BJ (cell line): ENCODE results near the gene GTF2A1L. TPM values are rescaled to one million over a fixed set of nuclear protein-coding genes. Genes with fewer than 3 reads are reported as not detected.
"Not testable (repeated sequence)": the region's sequence is repeated elsewhere in the genome, so short reads cannot be mapped to it uniquely, and the experiment has no call there.

ENCODE experiments used
- CTCF ChIA-PET: fragments of 350-600 bp; formaldehyde crosslinking; extraction: SDS; loops from one replicate; lab custom pipeline; 2021; ENCODE audit warnings: antibody characterized with exemption, inconsistent platforms; lab: Yijun Ruan, JAX
- POLR2A ChIA-PET: fragments of 300-600 bp; sonication (Branson Sonifier 250); formaldehyde crosslinking; extraction: SDS; loops from one replicate; lab custom pipeline; 2021; ENCODE audit warnings: antibody characterized with exemption; lab: Charles Lee
- DNase-seq: peaks from one replicate; pipeline ENCODE4 v3.0.0-alpha.2; 2011; ENCODE audit warnings: low read depth
- H3K27me3 ChIP-seq: 2 replicates; pipeline ENCODE4 v1.6.0; 2011; ENCODE audit warnings: low read length; ENCODE audit not compliant: control insufficient read depth, insufficient read depth
- H3K36me3 ChIP-seq: 2 replicates; pipeline ENCODE4 v1.5.1; 2011; ENCODE audit warnings: low read length; ENCODE audit not compliant: control insufficient read depth, insufficient read depth
- H3K4me3 ChIP-seq: 2 replicates; pipeline ENCODE4 v1.5.1; 2011; ENCODE audit warnings: low read depth, mild to moderate bottlenecking, control low read depth, low read length
- polyA plus RNA-seq: library from polyadenylated mRNA; depleted of rRNA; stranded (reverse); fragments of >200 nt; gene quantifications from 2 replicates; pipeline ENCODE4 v1.2.3, GENCODE V29; 2011
- TF ChIP-seq, protein P1 (sequence below): IDR thresholded peaks from 2 replicates; pipeline ENCODE4 v1.5.1; 2011; ENCODE audit warnings: low read depth, mild to moderate bottlenecking, control low read depth, inconsistent platforms, low read length, moderate library complexity; ENCODE audit not compliant: insufficient read depth

Gene GTF2A1L
- polyA plus RNA-seq, 1 experiment: not detected

DNA sequence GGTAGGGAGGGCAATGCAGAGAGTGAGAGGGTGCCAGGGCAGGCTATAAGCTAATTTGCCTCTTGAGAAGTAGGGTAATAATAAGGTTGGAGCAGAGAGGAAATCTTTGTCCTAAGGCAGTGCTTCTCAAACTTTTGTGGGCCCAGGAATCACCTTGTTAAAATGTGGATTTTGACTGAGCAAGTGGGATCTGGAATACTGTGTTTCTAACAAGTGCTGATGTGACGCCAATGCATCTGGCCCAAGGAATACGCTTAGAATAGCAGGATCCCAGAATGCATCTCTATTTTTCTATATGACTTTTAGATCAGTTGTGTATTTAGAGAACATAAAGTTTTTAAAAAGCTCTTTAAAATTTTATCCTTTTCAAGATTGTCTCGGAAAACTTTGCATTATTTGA, 29.7 kb upstream of the GTF2A1L start:
- POLR2A ChIA-PET: no interaction called here
- CTCF ChIA-PET: interaction anchor here (0.7 to 2.8 kb wide), 14 partner anchors 12 to 140 kb away, joined by 3 to 15 read pairs (median 4); no protein-coding TSS in a partner anchor
- no peaks in the 10 kb centered on the region for H3K27me3 ChIP-seq
- no peak overlapping the region for H3K4me3 ChIP-seq
- TF ChIP-seq, protein P1, sequence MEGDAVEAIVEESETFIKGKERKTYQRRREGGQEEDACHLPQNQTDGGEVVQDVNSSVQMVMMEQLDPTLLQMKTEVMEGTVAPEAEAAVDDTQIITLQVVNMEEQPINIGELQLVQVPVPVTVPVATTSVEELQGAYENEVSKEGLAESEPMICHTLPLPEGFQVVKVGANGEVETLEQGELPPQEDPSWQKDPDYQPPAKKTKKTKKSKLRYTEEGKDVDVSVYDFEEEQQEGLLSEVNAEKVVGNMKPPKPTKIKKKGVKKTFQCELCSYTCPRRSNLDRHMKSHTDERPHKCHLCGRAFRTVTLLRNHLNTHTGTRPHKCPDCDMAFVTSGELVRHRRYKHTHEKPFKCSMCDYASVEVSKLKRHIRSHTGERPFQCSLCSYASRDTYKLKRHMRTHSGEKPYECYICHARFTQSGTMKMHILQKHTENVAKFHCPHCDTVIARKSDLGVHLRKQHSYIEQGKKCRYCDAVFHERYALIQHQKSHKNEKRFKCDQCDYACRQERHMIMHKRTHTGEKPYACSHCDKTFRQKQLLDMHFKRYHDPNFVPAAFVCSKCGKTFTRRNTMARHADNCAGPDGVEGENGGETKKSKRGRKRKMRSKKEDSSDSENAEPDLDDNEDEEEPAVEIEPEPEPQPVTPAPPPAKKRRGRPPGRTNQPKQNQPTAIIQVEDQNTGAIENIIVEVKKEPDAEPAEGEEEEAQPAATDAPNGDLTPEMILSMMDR: no peak
- no peak for DNase-seq
- H3K36me3 ChIP-seq: no peaks in the 10 kb centered on the region

DNA sequence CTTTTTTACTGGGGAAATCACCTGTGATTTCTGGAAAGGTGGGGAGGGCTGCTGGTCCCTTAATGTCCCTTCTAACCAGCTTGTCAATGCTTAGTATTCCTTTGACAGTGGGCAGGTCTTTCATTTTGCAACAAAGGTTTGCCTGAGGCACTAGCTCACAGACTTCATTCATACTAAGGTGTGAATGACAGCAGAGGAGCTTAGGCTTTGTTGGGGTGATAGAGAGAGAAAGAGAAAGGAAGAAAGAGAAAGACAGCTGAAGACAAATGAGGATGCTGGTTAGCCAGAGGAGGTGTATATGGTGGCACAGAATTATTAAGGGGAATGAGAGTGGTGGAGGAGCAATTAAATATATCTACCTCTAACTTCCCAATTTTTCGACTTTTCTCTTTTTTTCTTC, 28.9 kb upstream of the GTF2A1L start:
- Histone ChIP-seq H3K27me3 (no peaks in the 10 kb centered on the region), H3K36me3 (no peaks in the 10 kb centered on the region), H3K4me3 (no peak overlapping the region)
- ChIA-PET CTCF (interaction anchor here (0.5 to 2.8 kb wide), 16 partner anchors 11 to 1905 kb away, joined by 3 to 15 read pairs (median 4); no protein-coding TSS in a partner anchor), POLR2A (no interaction called here)
- DNase-seq: no peak
- TF ChIP-seq, protein P1: no peak

DNA sequence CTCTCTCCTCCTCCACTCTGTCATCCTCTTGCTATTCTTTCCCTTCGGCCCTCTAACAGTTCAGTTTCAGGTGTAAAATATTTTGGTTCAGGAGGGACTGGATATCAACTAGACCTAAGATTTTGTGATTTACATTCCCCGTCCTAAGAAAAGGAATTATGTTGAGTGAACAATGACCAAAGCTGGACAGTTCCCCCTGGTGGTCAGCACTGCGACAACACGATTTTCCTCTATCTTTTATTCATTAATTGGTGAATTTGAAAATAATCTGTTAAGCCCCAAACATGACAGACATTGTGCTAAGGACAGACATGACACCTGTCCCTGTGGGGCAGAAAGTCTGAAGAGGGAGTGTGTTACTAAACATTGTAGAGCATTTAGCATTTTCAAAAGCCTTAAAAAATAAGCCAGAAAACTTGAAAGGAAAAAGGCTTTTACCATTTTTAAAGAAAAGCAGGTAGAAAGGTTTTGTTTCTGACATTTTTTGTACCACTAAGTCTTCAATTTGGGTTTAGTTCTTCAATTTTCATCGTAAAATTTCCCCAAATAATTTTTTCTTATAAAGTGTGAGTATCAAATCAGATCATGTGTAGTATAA, 28.4 kb upstream of the GTF2A1L start:
- no peak overlapping the region for H3K4me3 ChIP-seq
- H3K36me3 ChIP-seq: no peaks in the 10 kb centered on the region
- ChIA-PET POLR2A (no interaction called here), CTCF (interaction anchor here (0.5 to 2.8 kb wide), 12 partner anchors 11 to 1904 kb away, joined by 3 to 15 read pairs (median 4); no protein-coding TSS in a partner anchor)
- no peaks in the 10 kb centered on the region for H3K27me3 ChIP-seq
- TF ChIP-seq, protein P1: peak; percentile 77
- DNase-seq: no peak

DNA sequence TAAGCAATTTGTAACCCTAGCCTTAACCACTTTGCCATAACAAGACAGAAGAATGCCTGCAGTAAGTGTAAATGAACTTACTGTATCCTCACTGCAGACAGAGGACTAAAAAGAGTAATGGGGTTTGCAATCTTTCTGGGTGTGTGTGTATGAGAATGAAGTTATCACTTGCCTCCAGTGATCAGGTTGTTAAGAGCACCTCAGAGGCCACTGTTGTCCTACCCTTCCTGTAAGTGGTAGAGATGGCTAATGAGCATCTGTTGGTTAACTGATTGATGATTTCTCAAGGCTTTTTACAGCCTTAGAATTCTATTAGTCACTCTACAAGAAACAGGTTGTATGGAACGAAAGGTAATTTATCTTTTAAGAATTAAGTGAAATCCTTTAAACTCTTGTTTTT, 27.6 kb upstream of the GTF2A1L start:
- ChIA-PET CTCF (interaction anchor here (1.1 to 1.4 kb wide), 2 partner anchors 10 to 13 kb away, joined by 3 read pairs; no protein-coding TSS in a partner anchor), POLR2A (no interaction called here)
- TF ChIP-seq, protein P1: no peak
- Histone ChIP-seq H3K27me3 (no peaks in the 10 kb centered on the region), H3K36me3 (no peaks in the 10 kb centered on the region), H3K4me3 (no peak overlapping the region)
- no peak for DNase-seq

DNA sequence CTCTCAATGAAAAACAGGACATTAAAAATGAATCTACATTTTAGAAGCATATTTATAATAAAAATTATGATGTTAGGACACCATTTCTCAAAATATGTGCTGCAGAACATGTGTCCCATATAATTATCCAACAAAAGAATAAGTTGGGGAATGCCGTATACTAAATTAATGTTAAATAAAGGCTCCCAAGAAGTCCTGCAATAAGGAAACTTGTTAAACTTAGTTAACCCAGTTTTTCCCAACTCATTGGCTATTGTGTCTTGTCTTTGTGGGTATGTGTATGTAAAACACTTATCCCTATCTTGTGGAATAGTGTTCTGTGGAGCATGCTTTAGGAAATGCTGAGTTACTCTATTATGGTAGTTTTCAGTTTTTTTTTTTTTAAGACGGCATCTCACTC, 25.6 kb upstream of the GTF2A1L start:
- no peaks in the 10 kb centered on the region for H3K27me3 ChIP-seq
- CTCF ChIA-PET: interaction anchor here (0.9 to 1.5 kb wide), 3 partner anchors 19 to 124 kb away, joined by 5 to 6 read pairs (median 5); no protein-coding TSS in a partner anchor
- DNase-seq: no peak
- POLR2A ChIA-PET: no interaction called here
- H3K4me3 ChIP-seq: no peak overlapping the region
- no peaks in the 10 kb centered on the region for H3K36me3 ChIP-seq
- TF ChIP-seq, protein P1: no peak

DNA sequence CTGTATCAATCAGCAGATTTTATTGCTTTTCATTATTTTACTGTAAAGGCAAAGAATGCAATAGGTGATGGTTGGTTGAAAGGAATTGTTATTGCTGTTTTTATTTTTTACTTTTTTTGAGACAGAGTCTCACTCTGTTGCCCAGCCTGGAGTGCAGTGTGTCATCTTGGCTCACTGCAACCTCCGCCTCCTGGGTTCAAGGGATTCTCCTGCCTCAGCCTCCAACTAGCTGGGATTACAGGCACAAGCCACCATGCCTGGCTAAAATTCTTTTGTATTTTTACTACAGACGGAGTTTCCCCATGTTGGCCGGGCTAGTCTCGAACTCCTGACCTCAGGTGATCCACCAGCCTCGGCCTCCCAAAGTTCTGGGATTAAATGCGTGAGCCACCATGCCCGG, 20.9 kb upstream of the GTF2A1L start:
- H3K36me3 ChIP-seq, H3K4me3 ChIP-seq, DNase-seq, POLR2A ChIA-PET, H3K27me3 ChIP-seq: not testable (repeated sequence)
- CTCF ChIA-PET: interaction anchor here (0.7 kb wide), 1 partner anchor 1101 kb away, joined by 3 read pairs; no protein-coding TSS in a partner anchor
